SH-SY5Y (cell line): Measurements from ENCODE around the gene TCF12.

Source experiments
- GATA2 ChIP-seq: IDR thresholded peaks from 2 replicates; pipeline ENCODE4 v1.6.1; 2011; ENCODE audit warnings: mild to moderate bottlenecking, low read depth, low read length
- GATA3 ChIP-seq: IDR thresholded peaks from 2 replicates; pipeline ENCODE4 v1.6.1; 2011; ENCODE audit warnings: low read depth, mild to moderate bottlenecking, low read length, moderate library complexity

DNA sequence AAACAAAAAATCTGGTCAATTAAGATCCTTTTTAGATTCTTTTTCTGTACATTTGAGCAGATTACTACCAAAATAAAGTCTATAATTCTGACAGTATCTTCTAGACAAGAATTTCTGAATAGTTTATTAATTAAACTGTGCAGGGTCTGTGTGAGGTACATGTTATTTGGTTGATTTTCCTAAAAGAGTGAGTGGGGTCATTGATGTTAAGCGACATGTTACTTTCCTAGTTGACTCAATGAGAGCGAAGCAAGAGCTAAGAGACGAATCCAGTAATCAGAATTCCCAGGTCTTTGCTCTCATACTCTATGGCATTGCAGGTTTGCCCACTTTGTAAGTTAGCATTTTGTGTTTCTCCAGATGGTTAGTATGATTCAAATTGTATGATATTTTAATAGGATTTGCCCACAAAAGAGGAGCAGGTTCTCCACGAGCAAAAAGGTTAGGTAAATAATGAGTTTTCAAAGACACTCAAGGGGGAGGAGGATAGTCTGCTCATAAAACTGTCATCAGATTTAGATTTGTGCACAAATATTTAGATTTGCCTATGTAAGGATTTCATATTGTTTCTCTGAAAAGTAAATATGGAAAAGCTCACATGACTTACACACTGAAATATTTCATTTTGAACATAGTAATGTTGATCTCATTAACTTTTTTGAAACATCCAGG is 240.7 kb downstream of the TCF12 start:
- TF ChIP-seq GATA2 (no peak), GATA3 (no peak)
